ENCODE measurements around the gene KCNMA1.

Gene KCNMA1

GRCh38 chr10:77474939-77475338 lies 162.7 kb downstream of the KCNMA1 start:
- no peak for DNase-seq

- no peak for DNase-seq
Observed at GRCh38 chr10:77474386-77474785, 163.2 kb downstream of the KCNMA1 start.

DNA sequence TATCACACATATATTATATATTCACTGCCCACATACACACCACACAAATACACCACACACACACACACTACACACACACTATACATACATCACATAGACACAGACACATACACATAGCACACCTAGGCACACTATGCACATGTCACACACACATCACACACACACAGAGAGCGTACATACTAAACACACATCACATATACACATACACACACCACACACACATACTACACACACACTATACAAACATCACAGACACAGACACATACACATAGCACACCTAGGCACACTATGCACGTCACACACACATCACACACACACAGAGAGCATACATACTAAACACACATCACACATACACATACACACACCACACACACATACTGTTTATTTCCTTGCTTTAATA lies 165.5 kb downstream of the KCNMA1 start:
- no peak for DNase-seq

- DNase-seq: no peak
Observed at GRCh38 chr10:77471069-77471536, 166.5 kb downstream of the KCNMA1 start.

DNA sequence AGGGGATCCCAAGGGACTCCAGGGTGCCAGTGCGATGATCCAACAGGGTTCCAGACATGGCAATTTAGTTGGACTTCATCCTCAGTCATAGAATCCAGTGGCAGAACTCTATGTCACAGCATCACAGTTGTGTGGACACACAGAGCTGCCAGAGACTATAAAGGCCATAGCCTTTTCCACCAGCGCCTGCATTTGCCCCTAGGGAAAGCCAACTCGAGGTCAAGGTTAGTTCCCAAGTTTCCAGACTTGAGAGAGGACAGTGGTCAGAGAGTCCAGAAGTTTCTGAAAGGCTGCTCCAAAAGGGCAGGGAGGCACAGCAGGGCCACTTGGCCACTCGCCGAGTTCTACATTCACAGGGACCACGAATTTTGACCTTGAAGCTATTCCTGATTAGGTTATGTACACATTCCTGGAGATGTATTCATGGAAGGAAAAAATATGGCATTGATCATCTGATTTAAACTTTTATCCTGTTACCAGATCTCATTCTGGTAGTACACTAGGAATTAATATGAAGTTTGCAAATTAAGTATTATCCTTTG lies 170.1 kb downstream of the KCNMA1 start:
- no peak for DNase-seq

DNA sequence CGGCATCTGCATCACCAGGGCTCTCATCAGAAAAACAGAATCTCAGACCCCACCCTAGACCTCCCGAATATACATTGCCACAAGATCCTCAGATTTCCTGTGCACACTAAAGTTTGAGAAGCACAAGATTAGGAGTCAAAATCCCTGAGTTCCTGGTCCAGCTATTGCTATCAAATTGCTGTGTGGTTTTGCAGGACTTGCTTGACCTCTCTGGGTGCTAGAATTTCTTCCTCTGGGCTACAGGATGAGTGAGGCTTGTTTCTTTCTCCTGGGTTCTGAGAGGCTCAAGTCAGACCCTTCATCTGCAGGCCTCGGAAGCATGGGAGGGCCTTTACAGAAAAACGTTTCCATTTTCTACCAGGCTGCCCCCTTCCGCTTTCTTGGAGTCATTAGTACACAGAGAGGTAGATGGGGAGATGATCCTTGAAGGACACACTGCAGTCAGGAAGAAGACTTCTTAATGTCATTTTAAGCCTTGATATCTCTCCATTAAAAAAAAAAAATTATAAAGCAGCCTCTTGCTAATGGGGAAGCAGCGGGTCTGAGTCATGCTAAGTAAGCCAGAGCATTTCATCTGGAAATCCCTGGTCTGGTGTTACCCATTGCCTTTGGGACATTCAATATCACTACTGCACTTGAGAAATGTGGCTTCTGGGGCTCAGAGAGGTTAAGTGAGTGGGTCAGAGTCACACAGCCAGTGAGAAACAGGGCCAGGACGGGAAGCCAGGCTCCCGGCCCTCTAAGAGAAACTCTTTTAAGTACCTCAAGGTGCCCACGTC lies 173.5 kb downstream of the KCNMA1 start:
- DNase-seq: peak; percentile 40

DNA sequence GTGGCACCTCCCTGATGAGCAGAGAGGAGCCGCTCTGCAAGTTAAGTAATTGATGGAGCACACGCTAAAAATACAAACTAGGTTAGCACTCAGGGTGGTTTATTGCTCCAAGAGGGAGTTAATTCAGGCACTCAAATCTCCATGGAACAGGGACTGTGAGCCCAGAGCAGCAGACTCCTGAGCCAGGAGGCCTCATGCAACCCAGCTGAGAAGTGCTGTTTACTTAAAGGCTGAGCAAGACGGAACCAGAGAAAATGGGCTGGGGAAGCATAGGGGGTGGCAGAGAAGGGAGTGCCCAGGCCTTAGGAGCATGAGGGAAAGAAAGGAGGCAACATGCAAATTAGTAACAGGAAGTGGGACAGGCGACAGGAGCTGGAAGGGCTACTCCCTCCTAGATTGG lies 174.1 kb downstream of the KCNMA1 start:
- DNase-seq: no peak

- DNase-seq: no peak
Observed at GRCh38 chr10:77461636-77462296, 175.8 kb downstream of the KCNMA1 start.

GRCh38 chr10:77459905-77460304 lies 177.7 kb downstream of the KCNMA1 start:
- DNase-seq: no peak

- no peak for DNase-seq
Observed at GRCh38 chr10:77458986-77459590, 178.5 kb downstream of the KCNMA1 start.

DNA sequence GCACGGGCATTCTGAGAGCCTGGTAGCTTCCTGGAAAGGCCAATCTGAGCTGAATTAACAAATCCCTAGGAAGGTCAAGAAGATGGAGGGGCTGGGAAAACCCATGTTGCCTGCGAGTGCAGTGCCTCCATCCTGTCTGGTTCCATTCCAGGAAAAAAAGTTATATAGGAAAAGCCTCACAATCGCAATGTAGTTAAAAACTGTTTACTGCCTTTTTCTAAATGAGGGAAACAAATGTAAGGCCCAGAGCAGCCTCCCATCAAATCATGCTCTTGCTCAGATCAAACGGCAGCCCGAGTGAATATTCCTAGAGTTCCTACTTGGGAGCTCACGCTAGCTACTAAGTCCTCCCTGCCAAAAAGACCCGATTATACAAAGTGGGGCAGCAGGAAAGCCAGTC lies 179.9 kb downstream of the KCNMA1 start:
- DNase-seq: no peak

GRCh38 chr10:77457266-77457665 lies 180.3 kb downstream of the KCNMA1 start:
- DNase-seq: no peak

- no peak for DNase-seq
Observed at GRCh38 chr10:77456414-77456813, 181.2 kb downstream of the KCNMA1 start.

DNA sequence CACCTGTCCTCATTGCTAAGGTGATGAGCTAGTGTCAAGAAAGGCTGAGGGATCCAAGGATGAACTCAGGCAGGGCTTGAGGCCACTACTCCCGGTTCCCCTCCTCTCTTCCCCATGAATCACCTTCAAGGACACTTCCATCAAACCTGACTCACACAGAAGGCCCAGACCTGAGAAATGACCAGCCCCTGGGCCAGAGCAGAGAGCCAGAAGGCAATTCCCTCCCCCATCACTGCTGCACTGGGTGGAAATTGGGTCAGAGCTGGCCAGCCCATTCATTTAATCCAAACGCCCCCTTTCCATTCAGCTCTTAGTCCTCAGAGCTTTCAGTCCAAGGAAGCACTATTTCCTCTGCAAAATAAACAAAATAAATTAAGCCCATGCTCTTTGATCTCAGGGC lies 182.0 kb downstream of the KCNMA1 start:
- DNase-seq: no peak

DNA sequence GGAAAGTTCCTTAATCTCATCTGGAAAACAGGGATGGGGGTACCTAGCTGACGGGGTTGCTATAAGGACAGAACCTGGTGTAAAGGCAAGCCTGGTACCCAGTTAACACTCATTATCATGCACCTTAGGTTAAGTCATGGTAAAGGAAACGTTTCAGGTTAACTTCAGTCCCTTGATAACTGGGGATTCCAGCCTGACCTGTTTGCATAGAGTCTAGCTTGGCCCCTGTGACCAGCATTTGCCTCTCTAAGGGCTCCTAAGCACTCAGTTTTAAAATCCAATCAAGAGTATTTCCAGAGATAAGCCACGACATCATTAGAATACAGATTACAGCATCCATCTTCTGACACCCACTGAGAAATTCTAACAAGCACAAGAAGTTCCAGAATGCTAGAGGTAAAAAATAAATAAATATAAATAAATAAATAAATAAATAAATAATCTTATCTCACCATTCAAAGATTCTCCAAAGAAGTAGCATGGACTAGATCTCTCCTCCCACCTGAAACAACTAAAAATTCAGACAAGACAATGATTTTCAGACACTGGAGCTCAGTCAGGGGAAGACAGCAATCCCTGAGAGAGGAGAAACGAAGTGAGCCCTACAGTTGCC lies 184.6 kb downstream of the KCNMA1 start:
- no peak for DNase-seq

- DNase-seq: no peak
Observed at GRCh38 chr10:77451886-77452285, 185.7 kb downstream of the KCNMA1 start.

GRCh38 chr10:77448226-77448625 lies 189.4 kb downstream of the KCNMA1 start:
- no peak for DNase-seq

DNA sequence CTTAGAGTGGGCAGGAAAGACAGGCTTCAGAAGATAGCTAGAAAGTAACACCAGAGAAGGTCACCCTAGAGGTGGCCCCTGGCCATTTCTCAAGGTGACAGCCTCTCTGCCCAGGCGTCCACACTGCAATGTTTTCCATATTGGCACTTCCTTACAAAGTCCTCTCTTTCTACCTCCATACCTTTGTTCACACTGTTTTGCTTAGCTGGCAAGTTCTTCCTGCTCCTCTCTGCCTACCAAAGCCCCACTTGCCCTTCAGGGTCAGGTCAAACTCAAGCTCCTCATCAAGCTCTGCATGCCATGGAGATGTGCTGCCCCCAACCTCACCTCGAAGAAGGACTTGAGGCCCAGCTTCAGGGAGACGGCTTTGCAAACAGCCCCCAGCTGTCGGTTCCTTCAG lies 190.9 kb downstream of the KCNMA1 start:
- DNase-seq: no peak

- no peak for DNase-seq
Observed at GRCh38 chr10:77445547-77445946, 192.1 kb downstream of the KCNMA1 start.

DNA sequence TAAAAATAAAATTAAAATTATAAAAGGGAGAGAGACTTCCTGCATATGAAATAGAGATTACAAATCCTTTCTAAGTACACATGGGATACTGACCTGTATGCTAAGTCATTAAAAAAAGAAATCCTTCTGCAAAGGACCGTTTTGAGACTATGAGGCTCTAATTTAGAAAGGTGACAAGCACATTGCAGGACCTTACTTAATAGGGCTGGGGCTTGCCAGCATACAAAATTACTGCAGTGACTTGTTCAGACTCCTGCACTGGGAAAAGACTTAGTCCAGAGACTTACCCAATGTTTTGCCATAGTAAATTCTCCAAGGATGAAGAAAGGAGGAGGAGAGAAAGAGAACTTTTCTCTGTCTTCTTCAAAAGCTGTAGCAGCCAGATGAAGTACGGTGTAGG lies 193.6 kb downstream of the KCNMA1 start:
- no peak for DNase-seq

GRCh38 chr10:77442699-77443189 lies 194.9 kb downstream of the KCNMA1 start:
- no peak for DNase-seq

- DNase-seq: no peak
Observed at GRCh38 chr10:77441353-77442166, 196.0 kb downstream of the KCNMA1 start.

All from inflammatory macrophage treated with lipopolysaccharide for 4 hours (primary cell).